HEK293 (cell line): ENCODE data around the gene TCF20.

ENCODE experiments used
- CTCF ChIA-PET: fragments of 350-600 bp; formaldehyde crosslinking; extraction: SDS; loops from one replicate; lab custom pipeline; 2021; ENCODE audit warnings: antibody characterized with exemption; lab: Yijun Ruan, JAX
- POLR2A ChIA-PET: fragments of 300-600 bp; formaldehyde crosslinking; extraction: SDS; loops from one replicate; lab custom pipeline; 2020; ENCODE audit warnings: antibody characterized with exemption, inconsistent platforms; lab: Yijun Ruan, JAX
- H3K27ac ChIP-seq: fragments of 200-500 bp; sonication (Bioruptor generic); 2 replicates; pipeline ENCODE4 v1.5.1; 2014; ENCODE audit warnings: low read depth, low read length, control low read depth, inconsistent platforms; ENCODE audit errors: extremely low read depth
- H3K36me3 ChIP-seq, 2 experiments: fragments of 200-500 bp in 1 of 2; sonication (Bioruptor generic) in 1 of 2; 1 replicate in 1 of 2; 2 replicates in 1 of 2; pipeline ENCODE4 v1.5.1; 2014 to 2017; ENCODE audit warnings: inconsistent platforms in 2 of 2, low read length in 2 of 2; ENCODE audit not compliant: control insufficient read depth in 2 of 2, insufficient read depth in 1 of 2
- H3K4me1 ChIP-seq: fragments of 200-500 bp; sonication (Bioruptor generic); 2 replicates; pipeline ENCODE4 v1.5.1; 2014; ENCODE audit warnings: mild to moderate bottlenecking, low read length, inconsistent platforms; ENCODE audit not compliant: control insufficient read depth, insufficient read depth
- H3K4me3 ChIP-seq: 2 replicates; pipeline ENCODE4 v1.5.1; 2011; ENCODE audit warnings: low read depth, mild to moderate bottlenecking, control low read depth, low read length, moderate library complexity
- H3K9me3 ChIP-seq: fragments of 200-500 bp; sonication (Bioruptor generic); 2 replicates; pipeline ENCODE4 v1.5.1; 2014; ENCODE audit warnings: low read depth, low read length, inconsistent platforms; ENCODE audit not compliant: control insufficient read depth, insufficient read depth
- BCL11A ChIP-seq: fragments of 450-650 bp; formaldehyde crosslinking; IDR thresholded peaks from 2 replicates; pipeline ENCODE4 v1.5.1; 2016; ENCODE audit warnings: low read depth, missing biosample characterization, missing genetic modification characterization
- GLI4 ChIP-seq: fragments of 450-650 bp; formaldehyde crosslinking; IDR thresholded peaks from 2 replicates; pipeline ENCODE4 v1.5.1; 2016; ENCODE audit warnings: missing biosample characterization, missing genetic modification characterization
- GLIS2 ChIP-seq: fragments of 450-650 bp; formaldehyde crosslinking; IDR thresholded peaks from 2 replicates; pipeline ENCODE4 v1.5.1; 2016; ENCODE audit warnings: missing biosample characterization, missing genetic modification characterization
- HIC1 ChIP-seq: fragments of 450-650 bp; formaldehyde crosslinking; IDR thresholded peaks from 2 replicates; pipeline ENCODE4 v1.5.1; 2016; ENCODE audit warnings: missing biosample characterization, missing genetic modification characterization
- KLF7 ChIP-seq: fragments of 450-650 bp; formaldehyde crosslinking; IDR thresholded peaks from 2 replicates; pipeline ENCODE4 v1.5.1; 2016; ENCODE audit warnings: missing biosample characterization, missing genetic modification characterization, borderline replicate concordance
- PRDM2 ChIP-seq: fragments of 450-650 bp; formaldehyde crosslinking; IDR thresholded peaks from 2 replicates; pipeline ENCODE4 v1.5.1; 2016; ENCODE audit warnings: missing biosample characterization, missing genetic modification characterization, borderline replicate concordance
- SCRT1 ChIP-seq: fragments of 450-650 bp; formaldehyde crosslinking; IDR thresholded peaks from 2 replicates; pipeline ENCODE4 v1.5.1; 2016; ENCODE audit warnings: missing biosample characterization, missing genetic modification characterization, borderline replicate concordance
- WT1 ChIP-seq: fragments of 450-650 bp; formaldehyde crosslinking; IDR thresholded peaks from 2 replicates; pipeline ENCODE4 v1.5.1; 2016; ENCODE audit warnings: missing biosample characterization, missing genetic modification characterization
- ZBTB7A ChIP-seq: fragments of 450-650 bp; formaldehyde crosslinking; IDR thresholded peaks from 2 replicates; pipeline ENCODE4 v1.5.1; 2016; ENCODE audit warnings: low read depth, missing biosample characterization, missing genetic modification characterization
- ZBTB8A ChIP-seq: fragments of 450-650 bp; formaldehyde crosslinking; IDR thresholded peaks from 2 replicates; pipeline ENCODE4 v1.5.1; 2016; ENCODE audit warnings: missing biosample characterization, missing genetic modification characterization
- ZNF146 ChIP-seq: fragments of 450-650 bp; formaldehyde crosslinking; IDR thresholded peaks from 2 replicates; pipeline ENCODE4 v1.5.1; 2016; ENCODE audit warnings: missing biosample characterization, missing genetic modification characterization
- ZNF266 ChIP-seq: fragments of 450-650 bp; formaldehyde crosslinking; IDR thresholded peaks from 2 replicates; pipeline ENCODE4 v1.5.1; 2016; ENCODE audit warnings: missing biosample characterization, missing genetic modification characterization, low read depth
- ZNF302 ChIP-seq: fragments of 450-650 bp; formaldehyde crosslinking; IDR thresholded peaks from 2 replicates; pipeline ENCODE4 v1.5.1; 2016; ENCODE audit warnings: missing biosample characterization, missing genetic modification characterization, low read depth
- ZNF335 ChIP-seq: fragments of 450-650 bp; formaldehyde crosslinking; conservative IDR thresholded peaks from 2 replicates; pipeline ENCODE4 v1.5.1; 2016; ENCODE audit warnings: missing biosample characterization, missing genetic modification characterization
- ZNF433 ChIP-seq: fragments of 450-650 bp; formaldehyde crosslinking; IDR thresholded peaks from 2 replicates; pipeline ENCODE4 v1.5.1; 2016; ENCODE audit warnings: missing biosample characterization, missing genetic modification characterization, low read depth
- ZNF48 ChIP-seq: fragments of 450-650 bp; formaldehyde crosslinking; IDR thresholded peaks from 2 replicates; pipeline ENCODE4 v1.5.1; 2016; ENCODE audit warnings: missing biosample characterization, missing genetic modification characterization
- ZNF600 ChIP-seq: fragments of 450-650 bp; formaldehyde crosslinking; IDR thresholded peaks from 2 replicates; pipeline ENCODE4 v1.5.1; 2016; ENCODE audit warnings: missing biosample characterization, missing genetic modification characterization
- ZNF610 ChIP-seq: fragments of 450-650 bp; formaldehyde crosslinking; IDR thresholded peaks from 2 replicates; pipeline ENCODE4 v1.5.1; 2016; ENCODE audit warnings: missing biosample characterization, missing genetic modification characterization, borderline replicate concordance
- ZNF623 ChIP-seq: fragments of 450-650 bp; formaldehyde crosslinking; IDR thresholded peaks from 2 replicates; pipeline ENCODE4 v1.5.1; 2016; ENCODE audit warnings: missing biosample characterization, missing genetic modification characterization
- ZNF654 ChIP-seq: fragments of 450-650 bp; formaldehyde crosslinking; IDR thresholded peaks from 2 replicates; pipeline ENCODE4 v1.5.1; 2016; ENCODE audit warnings: low read depth, missing biosample characterization, missing genetic modification characterization
- ZNF677 ChIP-seq: fragments of 450-650 bp; IDR thresholded peaks from 2 replicates; pipeline ENCODE4 v1.5.0; 2018; ENCODE audit warnings: missing biosample characterization, mild to moderate bottlenecking, missing genetic modification characterization, moderate library complexity
- TF ChIP-seq, protein P1 (sequence below): fragments of 450-650 bp; formaldehyde crosslinking; IDR thresholded peaks from 2 replicates; pipeline ENCODE4 v1.5.1; 2016; ENCODE audit warnings: missing biosample characterization, missing genetic modification characterization
- TF ChIP-seq, protein P2 (sequence below): fragments of 450-650 bp; formaldehyde crosslinking; IDR thresholded peaks from 2 replicates; pipeline ENCODE4 v1.5.1; 2016; ENCODE audit warnings: missing biosample characterization, missing genetic modification characterization
- TF ChIP-seq, protein P3 (sequence below): fragments of 450-650 bp; formaldehyde crosslinking; IDR thresholded peaks from 2 replicates; pipeline ENCODE4 v1.5.1; 2016; ENCODE audit warnings: missing biosample characterization, missing genetic modification characterization

Gene TCF20

DNA sequence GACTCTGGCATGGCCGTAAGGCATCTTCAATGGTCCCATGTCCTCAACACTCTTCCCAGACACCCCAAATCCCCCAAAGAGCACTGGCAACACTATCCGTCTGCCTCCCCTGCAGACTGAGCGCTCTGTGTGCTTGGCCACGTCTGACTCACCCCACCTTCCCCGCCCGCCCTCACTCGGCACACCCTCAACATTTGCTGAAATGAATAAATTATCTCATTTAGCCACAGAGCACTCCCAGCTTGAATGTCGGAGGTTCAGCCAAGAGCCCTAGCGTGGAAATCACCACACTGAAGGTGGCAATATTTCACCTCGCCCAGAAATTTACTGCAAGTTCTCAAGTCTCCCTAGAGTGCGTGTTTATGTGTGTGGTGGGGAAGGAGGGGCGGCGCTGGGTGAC is 46.6 kb upstream of the TCF20 start (continued):
- TF ChIP-seq, protein P1, sequence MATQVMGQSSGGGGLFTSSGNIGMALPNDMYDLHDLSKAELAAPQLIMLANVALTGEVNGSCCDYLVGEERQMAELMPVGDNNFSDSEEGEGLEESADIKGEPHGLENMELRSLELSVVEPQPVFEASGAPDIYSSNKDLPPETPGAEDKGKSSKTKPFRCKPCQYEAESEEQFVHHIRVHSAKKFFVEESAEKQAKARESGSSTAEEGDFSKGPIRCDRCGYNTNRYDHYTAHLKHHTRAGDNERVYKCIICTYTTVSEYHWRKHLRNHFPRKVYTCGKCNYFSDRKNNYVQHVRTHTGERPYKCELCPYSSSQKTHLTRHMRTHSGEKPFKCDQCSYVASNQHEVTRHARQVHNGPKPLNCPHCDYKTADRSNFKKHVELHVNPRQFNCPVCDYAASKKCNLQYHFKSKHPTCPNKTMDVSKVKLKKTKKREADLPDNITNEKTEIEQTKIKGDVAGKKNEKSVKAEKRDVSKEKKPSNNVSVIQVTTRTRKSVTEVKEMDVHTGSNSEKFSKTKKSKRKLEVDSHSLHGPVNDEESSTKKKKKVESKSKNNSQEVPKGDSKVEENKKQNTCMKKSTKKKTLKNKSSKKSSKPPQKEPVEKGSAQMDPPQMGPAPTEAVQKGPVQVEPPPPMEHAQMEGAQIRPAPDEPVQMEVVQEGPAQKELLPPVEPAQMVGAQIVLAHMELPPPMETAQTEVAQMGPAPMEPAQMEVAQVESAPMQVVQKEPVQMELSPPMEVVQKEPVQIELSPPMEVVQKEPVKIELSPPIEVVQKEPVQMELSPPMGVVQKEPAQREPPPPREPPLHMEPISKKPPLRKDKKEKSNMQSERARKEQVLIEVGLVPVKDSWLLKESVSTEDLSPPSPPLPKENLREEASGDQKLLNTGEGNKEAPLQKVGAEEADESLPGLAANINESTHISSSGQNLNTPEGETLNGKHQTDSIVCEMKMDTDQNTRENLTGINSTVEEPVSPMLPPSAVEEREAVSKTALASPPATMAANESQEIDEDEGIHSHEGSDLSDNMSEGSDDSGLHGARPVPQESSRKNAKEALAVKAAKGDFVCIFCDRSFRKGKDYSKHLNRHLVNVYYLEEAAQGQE (tag by site-specific recombination), result no peak
- no peak for TF ChIP-seq ZNF600 (tag by site-specific recombination)
- no peak for TF ChIP-seq ZNF623 (tag by site-specific recombination)
- TF ChIP-seq KLF7 (tag by site-specific recombination), result no peak
- TF ChIP-seq, protein P2, sequence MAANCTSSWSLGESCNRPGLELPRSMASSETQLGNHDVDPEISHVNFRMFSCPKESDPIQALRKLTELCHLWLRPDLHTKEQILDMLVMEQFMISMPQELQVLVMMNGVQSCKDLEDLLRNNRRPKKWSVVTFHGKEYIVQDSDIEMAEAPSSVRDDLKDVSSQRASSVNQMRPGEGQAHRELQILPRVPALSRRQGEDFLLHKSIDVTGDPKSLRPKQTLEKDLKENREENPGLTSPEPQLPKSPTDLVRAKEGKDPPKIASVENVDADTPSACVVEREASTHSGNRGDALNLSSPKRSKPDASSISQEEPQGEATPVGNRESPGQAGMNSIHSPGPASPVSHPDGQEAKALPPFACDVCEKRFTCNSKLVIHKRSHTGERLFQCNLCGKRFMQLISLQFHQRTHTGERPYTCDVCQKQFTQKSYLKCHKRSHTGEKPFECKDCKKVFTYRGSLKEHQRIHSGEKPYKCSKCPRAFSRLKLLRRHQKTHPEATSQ, result no peak
- no peak for TF ChIP-seq ZNF335
- no peak for TF ChIP-seq ZNF610 (tag by site-specific recombination)
- TF ChIP-seq SCRT1 (tag by site-specific recombination), result no peak
- TF ChIP-seq WT1 (tag by site-specific recombination), result 0 out of 2 replicates have a peak, but pooled peaks have one; percentile 15
- no peak for TF ChIP-seq ZNF677
- TF ChIP-seq ZNF302, result no peak
- TF ChIP-seq ZNF48 (tag by site-specific recombination), result no peak
- no peak for TF ChIP-seq ZNF266

- POLR2A ChIA-PET, result no interaction called here
- no peak overlapping the region for H3K4me3 ChIP-seq
- H3K27ac ChIP-seq, result no peak overlapping the region
- no peak for TF ChIP-seq ZBTB7A (tag by site-specific recombination)
- TF ChIP-seq ZNF433, result no peak
- TF ChIP-seq, protein P3, sequence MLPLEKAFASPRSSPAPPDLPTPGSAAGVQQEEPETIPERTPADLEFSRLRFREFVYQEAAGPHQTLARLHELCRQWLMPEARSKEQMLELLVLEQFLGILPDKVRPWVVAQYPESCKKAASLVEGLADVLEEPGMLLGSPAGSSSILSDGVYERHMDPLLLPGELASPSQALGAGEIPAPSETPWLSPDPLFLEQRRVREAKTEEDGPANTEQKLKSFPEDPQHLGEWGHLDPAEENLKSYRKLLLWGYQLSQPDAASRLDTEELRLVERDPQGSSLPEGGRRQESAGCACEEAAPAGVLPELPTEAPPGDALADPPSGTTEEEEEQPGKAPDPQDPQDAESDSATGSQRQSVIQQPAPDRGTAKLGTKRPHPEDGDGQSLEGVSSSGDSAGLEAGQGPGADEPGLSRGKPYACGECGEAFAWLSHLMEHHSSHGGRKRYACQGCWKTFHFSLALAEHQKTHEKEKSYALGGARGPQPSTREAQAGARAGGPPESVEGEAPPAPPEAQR (tag by site-specific recombination), result no peak
- no peak for TF ChIP-seq GLI4 (tag by site-specific recombination)
- no peak for TF ChIP-seq ZNF146 (tag by site-specific recombination)
- TF ChIP-seq ZNF654 (tag by site-specific recombination), result no peak
- no peak for TF ChIP-seq PRDM2 (tag by site-specific recombination)
- TF ChIP-seq ZBTB8A (tag by site-specific recombination), result no peak
- TF ChIP-seq GLIS2 (tag by site-specific recombination), result no peak; the same call in 1 of the 2 replicates
- TF ChIP-seq BCL11A, result no peak
- TF ChIP-seq HIC1 (tag by site-specific recombination), result no peak
- TF ChIP-seq, all 188 proteins: peak for 0
- H3K4me1 ChIP-seq, result peaks cover 17% of the 10 kb centered on the region
- no peaks in the 10 kb centered on the region for H3K36me3 ChIP-seq
- no peaks in the 10 kb centered on the region for H3K9me3 ChIP-seq
- CTCF ChIA-PET, result no interaction called here
These were observed 44.9 kb upstream of the TCF20 start for GRCh38 chr22:42315392-42315756.
